Stimulated activated CD4-positive, alpha-beta T cell treated with anti-CD3 and anti-CD28 coated beads, Interleukin-15, amount 100 ng/mL, for 48 hours (primary cell): ENCODE measurements around the gene ERCC2.
"Not testable (repeated sequence)": the region's sequence is repeated elsewhere in the genome, so short reads cannot be mapped to it uniquely, and the experiment has no call there.

ENCODE experiments used
- DNase-seq, 2 donors: peaks; one replicate each; pipeline ENCODE4 v3.0.0-alpha.2; 2020; ENCODE audit warnings: low read depth in 2 of 2

The ERCC2 gene

GRCh38 chr19:45354241-45354842, 16.0 kb downstream of the ERCC2 start:
- no peak for DNase-seq

- no peak for DNase-seq
Measured at GRCh38 chr19:45352914-45353796, 17.2 kb downstream of the ERCC2 start.

- DNase-seq: no peak
Measured at GRCh38 chr19:45352471-45352870, 17.9 kb downstream of the ERCC2 start.

- no peak for DNase-seq
Measured at GRCh38 chr19:45352062-45352461, 18.3 kb downstream of the ERCC2 start.

GRCh38 chr19:45351401-45351952, 18.9 kb downstream of the ERCC2 start:
- DNase-seq: no peak

GRCh38 chr19:45350477-45351058, 19.8 kb downstream of the ERCC2 start:
- no peak for DNase-seq

- no peak for DNase-seq
Measured at GRCh38 chr19:45349430-45349941, 20.9 kb downstream of the ERCC2 start.

GRCh38 chr19:45349126-45349415, 21.3 kb downstream of the ERCC2 start:
- no peak for DNase-seq

GRCh38 chr19:45348367-45349125, 21.8 kb downstream of the ERCC2 start:
- DNase-seq: no peak

- DNase-seq: no peak
Measured at GRCh38 chr19:45347570-45348366, 22.6 kb downstream of the ERCC2 start.

- no peak for DNase-seq
Measured at GRCh38 chr19:45346449-45346848, 23.9 kb downstream of the ERCC2 start.

GRCh38 chr19:45345506-45345860, 24.9 kb downstream of the ERCC2 start:
- DNase-seq: no peak

- no peak for DNase-seq
Measured at GRCh38 chr19:45344621-45345505, 25.5 kb downstream of the ERCC2 start.

GRCh38 chr19:45342911-45343310, 27.5 kb downstream of the ERCC2 start:
- no peak for DNase-seq

GRCh38 chr19:45340899-45341453, 29.4 kb downstream of the ERCC2 start:
- DNase-seq: no peak

GRCh38 chr19:45340232-45340898, 30.0 kb downstream of the ERCC2 start, which contains the start of gene KLC3:
Gene KLC3 (plus strand): TSS chr19:45340750. CDS start chr19:45345542, 4,792 bp downstream.
- peak in 1 of 2 donors; percentile 10 for DNase-seq

GRCh38 chr19:45339629-45340028, 30.7 kb downstream of the ERCC2 start:
- no peak for DNase-seq

GRCh38 chr19:45336696-45337251, 33.6 kb downstream of the ERCC2 start:
- DNase-seq: no peak

GRCh38 chr19:45334881-45335280, 35.5 kb downstream of the ERCC2 start:
- DNase-seq: not testable (repeated sequence)
